Mononuclear cell (primary cell): ENCODE results near the gene SOX13. TPM values are rescaled to one million over a fixed set of nuclear protein-coding genes. Genes with fewer than 3 reads are reported as not detected.

Source experiments
- H3K27me3 ChIP-seq: 2 replicates; pipeline ENCODE4 v1.6.0; 2011; ENCODE audit warnings: low read length, control low read depth; ENCODE audit not compliant: insufficient read depth
- H3K4me1 ChIP-seq: 2 replicates; pipeline ENCODE4 v1.5.1; 2011; ENCODE audit warnings: mild to moderate bottlenecking, low read length, control low read depth; ENCODE audit not compliant: insufficient read depth
- H3K4me3 ChIP-seq: 2 replicates; pipeline ENCODE4 v1.5.1; 2011; ENCODE audit warnings: mild to moderate bottlenecking, low read length, moderate library complexity
- H3K9me3 ChIP-seq: 2 replicates; pipeline ENCODE4 v1.5.1; 2011; ENCODE audit warnings: low read depth, mild to moderate bottlenecking, control low read depth, low read length
- total RNA-seq: library from RNA; depleted of rRNA; stranded (reverse); fragments of >200 nt; gene quantifications from one replicate; pipeline ENCODE4 v1.2.3, GENCODE V29; 2012

The SOX13 gene
- total RNA-seq, 1 donor: 0.42 TPM

- Histone ChIP-seq H3K9me3 (no peaks in the 10 kb centered on the region), H3K4me3 (no peak overlapping the region), H3K27me3 (no peaks in the 10 kb centered on the region), H3K4me1 (no peaks in the 10 kb centered on the region)
These were observed 67.0 kb downstream of the SOX13 start for GRCh38 chr1:204139952-204140351.

GRCh38 chr1:204141131-204141530, 68.2 kb downstream of the SOX13 start:
- Histone ChIP-seq H3K4me1 (no peaks in the 10 kb centered on the region), H3K27me3 (no peaks in the 10 kb centered on the region), H3K4me3 (no peak overlapping the region), H3K9me3 (no peaks in the 10 kb centered on the region)

GRCh38 chr1:204142032-204142974, 69.4 kb downstream of the SOX13 start:
- Histone ChIP-seq H3K9me3 (no peaks in the 10 kb centered on the region), H3K4me1 (no peaks in the 10 kb centered on the region), H3K27me3 (no peaks in the 10 kb centered on the region), H3K4me3 (no peak overlapping the region)

GRCh38 chr1:204143276-204144041, 70.5 kb downstream of the SOX13 start:
- H3K4me1 ChIP-seq: no peaks in the 10 kb centered on the region
- H3K4me3 ChIP-seq: no peak overlapping the region
- no peaks in the 10 kb centered on the region for H3K9me3 ChIP-seq
- H3K27me3 ChIP-seq: no peaks in the 10 kb centered on the region

- H3K4me1 ChIP-seq: no peaks in the 10 kb centered on the region
- no peaks in the 10 kb centered on the region for H3K27me3 ChIP-seq
- no peak overlapping the region for H3K4me3 ChIP-seq
- H3K9me3 ChIP-seq: no peaks in the 10 kb centered on the region
These were observed 72.2 kb downstream of the SOX13 start for GRCh38 chr1:204145033-204145504.

- H3K9me3 ChIP-seq: no peaks in the 10 kb centered on the region
- peaks cover 4% of the 10 kb centered on the region for H3K27me3 ChIP-seq
- H3K4me3 ChIP-seq: no peak overlapping the region
- H3K4me1 ChIP-seq: no peaks in the 10 kb centered on the region
These were observed 73.4 kb downstream of the SOX13 start for GRCh38 chr1:204146309-204146708.

- Histone ChIP-seq H3K27me3 (peaks cover 6% of the 10 kb centered on the region), H3K4me1 (no peaks in the 10 kb centered on the region), H3K9me3 (no peaks in the 10 kb centered on the region), H3K4me3 (no peak overlapping the region)
These were observed 74.0 kb downstream of the SOX13 start for GRCh38 chr1:204146965-204147364.

GRCh38 chr1:204147406-204148383, 74.8 kb downstream of the SOX13 start:
- Histone ChIP-seq H3K9me3 (no peaks in the 10 kb centered on the region), H3K4me3 (no peak overlapping the region), H3K4me1 (peaks cover 6% of the 10 kb centered on the region), H3K27me3 (peaks cover 10% of the 10 kb centered on the region)

GRCh38 chr1:204149107-204149506, 76.2 kb downstream of the SOX13 start:
- Histone ChIP-seq H3K27me3 (peaks cover 14% of the 10 kb centered on the region), H3K4me3 (no peak overlapping the region), H3K9me3 (no peaks in the 10 kb centered on the region), H3K4me1 (peaks cover 7% of the 10 kb centered on the region)

GRCh38 chr1:204149635-204150565, 77.0 kb downstream of the SOX13 start:
- Histone ChIP-seq H3K27me3 (peaks cover 14% of the 10 kb centered on the region), H3K9me3 (no peaks in the 10 kb centered on the region), H3K4me3 (no peak overlapping the region), H3K4me1 (peaks cover 7% of the 10 kb centered on the region)

- peaks cover 14% of the 10 kb centered on the region for H3K27me3 ChIP-seq
- H3K4me1 ChIP-seq: peaks cover 7% of the 10 kb centered on the region
- no peaks in the 10 kb centered on the region for H3K9me3 ChIP-seq
- peak overlapping the region; percentile 44 for H3K4me3 ChIP-seq
These were observed 78.0 kb downstream of the SOX13 start for GRCh38 chr1:204150702-204151551.

GRCh38 chr1:204151552-204152309, 78.8 kb downstream of the SOX13 start, which contains the start of gene ETNK2:
ETNK2 (minus strand) TSS chr1:204152044; CDS start chr1:204151852, 192 bp downstream.
- Histone ChIP-seq H3K27me3 (peaks cover 14% of the 10 kb centered on the region), H3K4me1 (peaks cover 7% of the 10 kb centered on the region), H3K9me3 (no peaks in the 10 kb centered on the region), H3K4me3 (peak within 1 kb of the TSS; percentile 44)
